HepG2 (cell line): ENCODE measurements around the gene METTL23. TPM values are rescaled to one million over a fixed set of nuclear protein-coding genes. Genes with fewer than 3 reads are reported as not detected.

ENCODE experiments used
- GABPA ChIP-seq, 2 experiments: IDR thresholded peaks; 2 replicates each; pipeline ENCODE4 v1.6.1; 2011 to 2016; ENCODE audit warnings: low read depth in 2 of 2, low read length in 1 of 2, missing biosample characterization in 1 of 2, missing genetic modification characterization in 1 of 2
- GPN1 ChIP-seq: sonication (generic); formaldehyde crosslinking; IDR thresholded peaks from 2 replicates; pipeline ENCODE4 v1.5.1; 2020; ENCODE audit warnings: missing genetic modification reagents, borderline replicate concordance
- GZF1 ChIP-seq: sonication (generic); formaldehyde crosslinking; IDR thresholded peaks from 2 replicates; pipeline ENCODE4 v1.5.1; 2020; ENCODE audit warnings: mild to moderate bottlenecking, missing genetic modification reagents
- KDM5A ChIP-seq: fragments of 200-600 bp; sonication (generic); IDR thresholded peaks from 2 replicates; pipeline ENCODE4 v1.7.0; 2018; ENCODE audit warnings: antibody characterized with exemption, mild to moderate bottlenecking, low read length, borderline replicate concordance
- MED13 ChIP-seq: sonication (generic); formaldehyde crosslinking; IDR thresholded peaks from 2 replicates; pipeline ENCODE4 v1.5.0; 2020; ENCODE audit warnings: missing genetic modification reagents
- NFIC ChIP-seq: IDR thresholded peaks from 2 replicates; pipeline ENCODE4 v1.6.1; 2012; ENCODE audit warnings: mild to moderate bottlenecking, low read length, inconsistent platforms
- SOX6 ChIP-seq, 2 experiments: fragments of 450-650 bp in 1 of 2; sonication (generic) in 1 of 2; formaldehyde crosslinking in 1 of 2; IDR thresholded peaks; 2 replicates each; pipeline versions ENCODE4 v1.4.0 to v1.6.1; 2017 to 2020; ENCODE audit warnings: antibody characterized with exemption in 1 of 2, mild to moderate bottlenecking in 1 of 2, missing genetic modification reagents in 1 of 2
- XRCC5 ChIP-seq: fragments of 200-400 bp; formaldehyde crosslinking; optimal IDR thresholded peaks from 2 replicates; pipeline ENCODE3; 2017; ENCODE audit warnings: mild to moderate bottlenecking, low read length
- ZBTB37 ChIP-seq: sonication (generic); formaldehyde crosslinking; IDR thresholded peaks from 2 replicates; pipeline ENCODE4 v1.4.0; 2020; ENCODE audit warnings: mild to moderate bottlenecking, missing genetic modification reagents
- ZBTB4 ChIP-seq: sonication (generic); formaldehyde crosslinking; IDR thresholded peaks from 2 replicates; pipeline ENCODE4 v1.4.0; 2020; ENCODE audit warnings: missing genetic modification reagents, mild to moderate bottlenecking, borderline replicate concordance
- ZBTB49 ChIP-seq: sonication (generic); formaldehyde crosslinking; IDR thresholded peaks from 2 replicates; pipeline ENCODE4 v1.4.0; 2020; ENCODE audit warnings: missing genetic modification reagents, borderline replicate concordance
- ZFP91 ChIP-seq: sonication (generic); formaldehyde crosslinking; IDR thresholded peaks from 2 replicates; pipeline ENCODE4 v1.9.0; 2022; ENCODE audit warnings: missing genetic modification reagents, mild to moderate bottlenecking, borderline replicate concordance
- ZNF121 ChIP-seq: sonication (generic); formaldehyde crosslinking; IDR thresholded peaks from 2 replicates; pipeline ENCODE4 v1.5.0; 2020; ENCODE audit warnings: mild to moderate bottlenecking, missing genetic modification reagents
- ZNF317 ChIP-seq: sonication (generic); formaldehyde crosslinking; IDR thresholded peaks from 2 replicates; pipeline ENCODE4 v1.5.0; 2020; ENCODE audit warnings: mild to moderate bottlenecking, missing genetic modification reagents
- ZNF326 ChIP-seq: sonication (generic); formaldehyde crosslinking; IDR thresholded peaks from 2 replicates; pipeline ENCODE4 v1.4.0; 2020; ENCODE audit warnings: missing genetic modification reagents, borderline replicate concordance
- ZNF354B ChIP-seq: sonication (generic); formaldehyde crosslinking; IDR thresholded peaks from 2 replicates; pipeline ENCODE4 v1.8.0; 2022; ENCODE audit warnings: mild to moderate bottlenecking, missing genetic modification reagents
- ZNF468 ChIP-seq: sonication (generic); formaldehyde crosslinking; IDR thresholded peaks from 2 replicates; pipeline ENCODE4 v1.8.0; 2022; ENCODE audit warnings: mild to moderate bottlenecking, moderate library complexity, missing genetic modification reagents
- ZNF547 ChIP-seq: sonication (generic); formaldehyde crosslinking; IDR thresholded peaks from 2 replicates; pipeline ENCODE4 v1.5.1; 2020; ENCODE audit warnings: mild to moderate bottlenecking, missing genetic modification reagents
- ZNF772 ChIP-seq: sonication (generic); formaldehyde crosslinking; IDR thresholded peaks from 2 replicates; pipeline ENCODE4 v1.5.0; 2020; ENCODE audit warnings: mild to moderate bottlenecking, missing genetic modification reagents
- polyA plus RNA-seq, 8 experiments: library from polyadenylated mRNA; depleted of rRNA in 3 of 8; stranded (reverse) in 7 of 8; unstranded in 1 of 8; fragments of >200 nt; fragmentation: Illumina TruSeq in 4 of 8; extraction: Trizol in 4 of 8; gene quantifications; 2 replicates each; pipeline versions ENCODE4 v1.2.1 to v1.2.3, GENCODE V29; 2011 to 2016; ENCODE audit warnings: low read depth in 4 of 8, missing spikeins in 1 of 8, mixed read lengths in 1 of 8; ENCODE audit not compliant: insufficient read depth in 1 of 8
- total RNA-seq, 5 experiments: library from RNA; depleted of rRNA; stranded (reverse); fragments of >200 nt; fragmentation: Illumina TruSeq; extraction: Trizol; gene quantifications; 2 replicates each; pipeline ENCODE4 v1.2.3, GENCODE V29; 2016; ENCODE audit warnings: low read depth in 1 of 5

Gene METTL23
- total and polyA plus RNA-seq, 2 of the 13 experiments (the other 11 are each of a cell fraction or from before 2014, with no cell fraction given) = 39.9 to 104 TPM

GRCh38 chr17:76737082-76737675 lies 10.5 kb downstream of the METTL23 start, which contains the start of gene SRSF2 (continued):
- peak; percentile 94 for TF ChIP-seq ZNF468 (CRISPR knock-in tag)
- TF ChIP-seq ZNF121 (CRISPR knock-in tag) = no peak
- TF ChIP-seq ZNF326 (CRISPR knock-in tag) = no peak
- no peak for TF ChIP-seq SOX6 (IDR thresholded peaks at IDR 0.05)
- TF ChIP-seq SOX6 (CRISPR knock-in tag; IDR thresholded peaks at IDR 0.05) = peak; percentile 75
- TF ChIP-seq ZNF317 (CRISPR knock-in tag) = peak; percentile 80
- TF ChIP-seq GABPA (IDR thresholded peaks at IDR 0.05; ENCODE audit: low read depth, low read length) = peak; percentile 76
- TF ChIP-seq GABPA (CRISPR knock-in tag; IDR thresholded peaks at IDR 0.05; ENCODE audit: low read depth) = peak; percentile 88
- TF ChIP-seq ZFP91 (CRISPR knock-in tag) = no peak
- TF ChIP-seq KDM5A = no peak
- peak; percentile 54 for TF ChIP-seq XRCC5
- TF ChIP-seq ZNF772 (CRISPR knock-in tag) = peak; percentile 93
- TF ChIP-seq GPN1 (CRISPR knock-in tag) = peak; percentile 20; the same call in 1 of the 2 replicates
- TF ChIP-seq ZNF354B (CRISPR knock-in tag) = 0 out of 2 replicates have a peak, but pooled peaks have one; percentile 80
- TF ChIP-seq GZF1 (CRISPR knock-in tag) = peak; percentile 70; the same call in 1 of the 2 replicates
- TF ChIP-seq ZNF547 = peak; percentile 67; the same call in 1 of the 2 replicates
- no peak for TF ChIP-seq NFIC
- TF ChIP-seq MED13 (CRISPR knock-in tag) = peak; percentile 91
- no peak for TF ChIP-seq ZBTB49 (CRISPR knock-in tag)
- TF ChIP-seq ZBTB4 (CRISPR knock-in tag) = peak; percentile 56; the same call in 1 of the 2 replicates
- 0 out of 2 replicates have a peak, but pooled peaks have one; percentile 65 for TF ChIP-seq ZBTB37 (CRISPR knock-in tag)
